Keratinocyte (primary cell): Measurements from ENCODE around the gene SERPINA10. TPM values are rescaled to one million over a fixed set of nuclear protein-coding genes. Genes with fewer than 3 reads are reported as not detected.

Experiments used
- DNase-seq: peaks from one replicate; pipeline ENCODE4 v3.0.0-alpha.2; 2011; ENCODE audit warnings: low read depth, missing footprints, low spot score
- FAIRE-seq: peaks from 2 replicates; lab custom pipeline; 2011; peaks lifted over from hg19 to GRCh38; lab: Jason Lieb, UNC
- H2AFZ ChIP-seq: 2 replicates; pipeline ENCODE4 v1.6.0; 2012; ENCODE audit warnings: low read length, control low read depth, inconsistent platforms; ENCODE audit not compliant: control insufficient read depth
- H3K27ac ChIP-seq: 2 replicates; pipeline ENCODE4 v1.5.1; 2011; ENCODE audit warnings: low read length; ENCODE audit not compliant: control insufficient read depth, insufficient read depth
- H3K27me3 ChIP-seq: 3 replicates; pipeline ENCODE4 v1.6.0; 2011; ENCODE audit warnings: low read length; ENCODE audit not compliant: control insufficient read depth, insufficient read depth; ENCODE audit errors: extremely low read depth
- H3K36me3 ChIP-seq, 2 experiments: 2 replicates in 1 of 2; 3 replicates in 1 of 2; pipeline ENCODE4 v1.5.1; 2011; ENCODE audit warnings: low read length in 2 of 2, mild to moderate bottlenecking in 1 of 2; ENCODE audit not compliant: control insufficient read depth in 2 of 2, insufficient read depth in 2 of 2; ENCODE audit errors: extremely low read depth in 1 of 2
- H3K4me1 ChIP-seq: 3 replicates; pipeline ENCODE4 v1.5.1; 2011; ENCODE audit warnings: low read length; ENCODE audit not compliant: control insufficient read depth, insufficient read depth; ENCODE audit errors: extremely low read depth
- H3K4me2 ChIP-seq: 3 replicates; pipeline ENCODE4 v1.6.0; 2011; ENCODE audit warnings: low read depth, low read length; ENCODE audit not compliant: control insufficient read depth, insufficient read depth; ENCODE audit errors: extremely low read depth
- H3K4me3 ChIP-seq, 3 experiments: fragments of 200-600 bp in 1 of 3; sonication (generic) in 1 of 3; 2 replicates in 2 of 3; 3 replicates in 1 of 3; pipeline ENCODE4 v1.5.1; 2011 to 2016; ENCODE audit warnings: low read length in 3 of 3, mild to moderate bottlenecking in 3 of 3, control low read depth in 2 of 3, inconsistent platforms in 1 of 3, low read depth in 1 of 3, mixed read lengths in 1 of 3, mixed run types in 1 of 3, moderate library complexity in 1 of 3; ENCODE audit not compliant: control insufficient read depth in 2 of 3, insufficient read depth in 2 of 3; ENCODE audit errors: extremely low read depth in 1 of 3
- H3K79me2 ChIP-seq: 2 replicates; pipeline ENCODE4 v1.6.0; 2012; ENCODE audit warnings: low read length; ENCODE audit not compliant: control insufficient read depth, insufficient read depth
- H3K9ac ChIP-seq: 3 replicates; pipeline ENCODE4 v1.6.0; 2011; ENCODE audit warnings: low read length; ENCODE audit not compliant: control insufficient read depth, insufficient read depth; ENCODE audit errors: extremely low read depth
- H3K9me1 ChIP-seq: 3 replicates; pipeline ENCODE4 v1.6.0; 2011; ENCODE audit warnings: low read length; ENCODE audit not compliant: control insufficient read depth, insufficient read depth; ENCODE audit errors: extremely low read depth
- H3K9me3 ChIP-seq: 2 replicates; pipeline ENCODE4 v1.5.1; 2012; ENCODE audit warnings: low read depth, low read length; ENCODE audit not compliant: control insufficient read depth
- H4K20me1 ChIP-seq: 3 replicates; pipeline ENCODE4 v1.6.0; 2011; ENCODE audit warnings: low read length; ENCODE audit not compliant: control insufficient read depth, insufficient read depth; ENCODE audit errors: extremely low read depth
- EZH2 ChIP-seq: IDR thresholded peaks from one replicate; pipeline ENCODE4 v1.6.1; 2012; ENCODE audit warnings: inconsistent platforms, mild to moderate bottlenecking, low read length, moderate library complexity
- dilution Hi-C: fragments of 300-500 bp; cut with MboI; formaldehyde crosslinking; loops from one replicate; pipeline ENCODE4 v1.7.0; 2020; ENCODE audit warnings: low sequenced_read_pairs; ENCODE audit not compliant: extremely low pct_ligation_motif_present
- polyA plus RNA-seq, 5 experiments: library from polyadenylated mRNA; depleted of rRNA in 3 of 5; stranded (reverse) in 3 of 5; stranded (forward) in 1 of 5; unstranded in 1 of 5; fragments of >200 nt; gene quantifications; 1 replicate in 1 of 5; 2 replicates in 3 of 5; 3 replicates in 1 of 5; pipeline versions ENCODE4 v1.2.1 to v1.2.3, GENCODE V29; 2011 to 2012; ENCODE audit warnings: missing spikeins in 2 of 5, low read depth in 1 of 5, low replicate concordance in 1 of 5
- TF ChIP-seq, protein P1 (sequence below), 3 experiments: IDR thresholded peaks in 1 of 3; conservative IDR thresholded peaks in 1 of 3; optimal IDR thresholded peaks in 1 of 3; 2 replicates in 2 of 3; 3 replicates in 1 of 3; pipeline versions ENCODE3 to v1.5.1; 2011; ENCODE audit warnings: low read length in 3 of 3, mild to moderate bottlenecking in 3 of 3, moderate library complexity in 2 of 3, control low read depth in 1 of 3, inconsistent platforms in 1 of 3; ENCODE audit not compliant: insufficient read depth in 2 of 3; ENCODE audit errors: extremely low read depth in 1 of 3

Gene SERPINA10
- polyA plus RNA-seq, 1 donor (not counting 4 experiments of a cell fraction or from before 2014, with no cell fraction given) = not detected

DNA sequence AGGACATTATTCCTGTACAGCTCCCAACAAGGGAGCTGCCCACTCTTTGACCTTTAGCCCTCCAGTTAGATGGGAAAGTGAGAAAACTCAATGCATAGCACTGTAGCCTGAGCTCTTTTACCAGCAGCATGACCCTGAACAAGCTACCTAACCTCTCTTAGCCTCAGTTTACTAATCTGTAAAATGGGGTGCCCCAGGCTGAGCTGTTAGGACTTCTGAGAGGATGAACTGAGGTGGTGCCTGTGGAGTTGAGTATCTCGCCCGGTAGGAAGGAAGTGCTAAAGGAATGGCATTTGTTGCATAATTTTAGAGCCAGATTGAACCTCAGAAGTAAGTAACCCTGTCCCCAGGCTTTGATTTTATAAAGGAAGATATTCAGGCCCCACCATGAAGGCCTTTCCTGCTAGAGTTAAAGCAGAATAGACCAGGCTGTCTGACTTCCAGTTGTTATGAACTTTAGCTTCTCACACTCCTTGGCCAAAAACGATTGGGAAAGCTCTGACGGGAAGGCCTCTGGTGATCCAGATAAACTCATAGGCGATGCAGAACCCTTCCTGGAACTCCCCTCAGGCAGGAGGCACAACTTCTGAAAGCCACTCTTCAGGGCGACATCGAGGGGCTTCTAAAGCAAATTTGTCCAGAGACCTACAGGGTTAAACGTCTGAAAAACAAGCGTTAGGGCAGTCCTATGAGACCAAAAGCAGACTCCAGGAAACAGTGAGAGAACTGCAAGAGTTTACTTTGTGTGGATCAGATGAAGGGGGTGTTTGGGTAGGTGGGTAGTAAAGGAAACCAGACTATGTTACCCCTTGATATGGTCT lies 2.5 kb upstream of the SERPINA10 start:
- FAIRE-seq (no peak), DNase-seq (no peak)
- no peaks in the 10 kb centered on the region for H3K27me3 ChIP-seq
- no peaks in the 10 kb centered on the region for H3K79me2 ChIP-seq
- no peak overlapping the region for H3K4me3 ChIP-seq
- H3K4me1 ChIP-seq = no peaks in the 10 kb centered on the region
- H3K9ac ChIP-seq = no peak overlapping the region
- no peaks in the 10 kb centered on the region for H4K20me1 ChIP-seq
- no peak for TF ChIP-seq EZH2
- TF ChIP-seq, protein P1, sequence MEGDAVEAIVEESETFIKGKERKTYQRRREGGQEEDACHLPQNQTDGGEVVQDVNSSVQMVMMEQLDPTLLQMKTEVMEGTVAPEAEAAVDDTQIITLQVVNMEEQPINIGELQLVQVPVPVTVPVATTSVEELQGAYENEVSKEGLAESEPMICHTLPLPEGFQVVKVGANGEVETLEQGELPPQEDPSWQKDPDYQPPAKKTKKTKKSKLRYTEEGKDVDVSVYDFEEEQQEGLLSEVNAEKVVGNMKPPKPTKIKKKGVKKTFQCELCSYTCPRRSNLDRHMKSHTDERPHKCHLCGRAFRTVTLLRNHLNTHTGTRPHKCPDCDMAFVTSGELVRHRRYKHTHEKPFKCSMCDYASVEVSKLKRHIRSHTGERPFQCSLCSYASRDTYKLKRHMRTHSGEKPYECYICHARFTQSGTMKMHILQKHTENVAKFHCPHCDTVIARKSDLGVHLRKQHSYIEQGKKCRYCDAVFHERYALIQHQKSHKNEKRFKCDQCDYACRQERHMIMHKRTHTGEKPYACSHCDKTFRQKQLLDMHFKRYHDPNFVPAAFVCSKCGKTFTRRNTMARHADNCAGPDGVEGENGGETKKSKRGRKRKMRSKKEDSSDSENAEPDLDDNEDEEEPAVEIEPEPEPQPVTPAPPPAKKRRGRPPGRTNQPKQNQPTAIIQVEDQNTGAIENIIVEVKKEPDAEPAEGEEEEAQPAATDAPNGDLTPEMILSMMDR (optimal IDR thresholded peaks at IDR 0.05 in 1 of 3, IDR thresholded peaks at IDR 0.05 in 1 of 3, conservative IDR thresholded peaks at IDR 0.05 in 1 of 3; ENCODE audit: extremely low read depth in 1 of 3, insufficient read depth in 2 of 3, low read length in 3 of 3) = no peak
- no peak overlapping the region for H3K4me2 ChIP-seq
- no peak overlapping the region for H3K27ac ChIP-seq
- H3K36me3 ChIP-seq = no peaks in the 10 kb centered on the region
- dilution Hi-C loops = no loop called here
- no peak overlapping the region for H2AFZ ChIP-seq
- no peaks in the 10 kb centered on the region for H3K9me3 ChIP-seq
- H3K9me1 ChIP-seq = no peaks in the 10 kb centered on the region

DNA sequence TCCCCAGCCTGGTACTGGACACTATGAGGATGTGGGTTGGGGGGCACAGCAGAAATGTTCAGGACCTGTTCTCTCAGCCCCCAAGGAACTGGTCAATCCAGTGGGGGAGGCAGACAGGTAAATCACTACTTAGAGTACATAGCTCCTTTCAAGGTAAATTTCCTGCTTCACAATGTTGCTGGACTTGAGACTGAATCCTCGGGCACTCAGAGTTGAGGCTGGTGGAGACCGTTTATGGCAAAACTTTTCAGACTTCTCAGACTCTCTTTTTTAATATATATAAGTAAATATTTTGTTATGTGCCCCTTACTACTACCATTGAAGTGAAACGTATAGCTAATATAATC lies 483 bp upstream of the SERPINA10 start:
- H3K36me3 ChIP-seq = no peaks in the 10 kb centered on the region
- H3K4me3 ChIP-seq = no peak overlapping the region
- H3K9me3 ChIP-seq = no peaks in the 10 kb centered on the region
- H3K27ac ChIP-seq = no peak overlapping the region
- H3K9me1 ChIP-seq = no peaks in the 10 kb centered on the region
- no peak overlapping the region for H3K9ac ChIP-seq
- no peaks in the 10 kb centered on the region for H3K79me2 ChIP-seq
- TF ChIP-seq, protein P1 (optimal IDR thresholded peaks at IDR 0.05 in 1 of 3, IDR thresholded peaks at IDR 0.05 in 1 of 3, conservative IDR thresholded peaks at IDR 0.05 in 1 of 3; ENCODE audit: extremely low read depth in 1 of 3, insufficient read depth in 2 of 3, low read length in 3 of 3) = no peak
- no peak for TF ChIP-seq EZH2
- no peak for DNase-seq
- no peaks in the 10 kb centered on the region for H3K27me3 ChIP-seq
- H3K4me1 ChIP-seq = no peaks in the 10 kb centered on the region
- FAIRE-seq = no peak
- H2AFZ ChIP-seq = no peak overlapping the region
- H3K4me2 ChIP-seq = no peak overlapping the region
- no peaks in the 10 kb centered on the region for H4K20me1 ChIP-seq
- dilution Hi-C loops = no loop called here
